ENCODE results near the gene ZYG11A.
"Not testable (repeated sequence)": the region's sequence is repeated elsewhere in the genome, so short reads cannot be mapped to it uniquely, and the experiment has no call there.

GRCh38 chr1:52845119-52845518, 2.6 kb downstream of the ZYG11A start:
- TF ChIP-seq CTCF (IDR thresholded peaks at IDR 0.05 in 4 of 5, conservative IDR thresholded peaks at IDR 0.05 in 1 of 5); POLR2A (IDR thresholded peaks at IDR 0.05): not testable (repeated sequence)
